ENCODE data around the gene TBCB. TPM values are rescaled to one million over a fixed set of nuclear protein-coding genes. Genes with fewer than 3 reads are reported as not detected.
"Not testable (repeated sequence)": the region's sequence is repeated elsewhere in the genome, so short reads cannot be mapped to it uniquely, and the experiment has no call there.

TBCB gene, protein sequence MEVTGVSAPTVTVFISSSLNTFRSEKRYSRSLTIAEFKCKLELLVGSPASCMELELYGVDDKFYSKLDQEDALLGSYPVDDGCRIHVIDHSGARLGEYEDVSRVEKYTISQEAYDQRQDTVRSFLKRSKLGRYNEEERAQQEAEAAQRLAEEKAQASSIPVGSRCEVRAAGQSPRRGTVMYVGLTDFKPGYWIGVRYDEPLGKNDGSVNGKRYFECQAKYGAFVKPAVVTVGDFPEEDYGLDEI
- 212 and 217 TPM in 2 replicates for total RNA-seq (2014; rRNA removed; shearing (Covaris generic))

DNA sequence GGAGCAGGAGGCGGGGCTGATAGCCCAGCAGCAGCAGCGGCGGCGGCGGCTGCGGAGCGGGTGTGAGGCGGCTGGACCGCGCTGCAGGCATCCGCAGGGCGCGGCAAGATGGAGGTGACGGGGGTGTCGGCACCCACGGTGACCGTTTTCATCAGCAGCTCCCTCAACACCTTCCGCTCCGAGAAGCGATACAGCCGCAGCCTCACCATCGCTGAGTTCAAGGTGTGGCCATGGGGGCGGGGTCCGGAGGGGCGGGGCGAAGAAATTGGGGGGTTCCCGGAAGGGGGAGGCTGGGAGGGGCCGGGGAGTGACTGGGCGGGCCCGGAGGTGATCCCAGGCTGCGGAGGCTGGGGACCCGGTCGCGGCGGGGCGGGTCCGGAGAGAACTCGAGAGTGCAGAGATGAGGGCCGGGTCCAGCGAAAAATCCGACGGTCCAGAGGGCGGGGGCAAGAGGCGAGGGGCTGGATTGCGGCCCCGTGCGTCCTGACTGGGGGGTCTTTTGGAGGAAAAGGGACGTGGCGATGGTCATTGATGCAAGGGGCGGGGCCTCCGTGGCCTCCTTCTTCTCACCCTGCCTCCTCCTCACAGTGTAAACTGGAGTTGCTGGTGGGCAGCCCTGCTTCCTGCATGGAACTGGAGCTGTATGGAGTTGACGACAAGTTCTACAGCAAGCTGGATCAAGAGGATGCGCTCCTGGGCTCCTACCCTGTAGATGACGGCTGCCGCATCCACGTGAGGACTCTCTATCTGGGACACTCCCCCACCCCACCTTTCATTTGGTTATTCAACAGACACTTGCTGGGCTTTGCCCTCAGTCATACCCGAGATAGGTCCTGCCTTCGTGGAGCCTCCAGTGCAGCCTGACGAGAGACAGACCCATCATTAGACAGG is at the start of gene TBCB:
Gene TBCB (plus strand): TSS at position 16 of the 891 bp plus-strand sequence. CDS start 93 bp downstream, at position 109.
- H3K36me3 ChIP-seq, result peaks cover 16% of the 10 kb centered on the region

DNA sequence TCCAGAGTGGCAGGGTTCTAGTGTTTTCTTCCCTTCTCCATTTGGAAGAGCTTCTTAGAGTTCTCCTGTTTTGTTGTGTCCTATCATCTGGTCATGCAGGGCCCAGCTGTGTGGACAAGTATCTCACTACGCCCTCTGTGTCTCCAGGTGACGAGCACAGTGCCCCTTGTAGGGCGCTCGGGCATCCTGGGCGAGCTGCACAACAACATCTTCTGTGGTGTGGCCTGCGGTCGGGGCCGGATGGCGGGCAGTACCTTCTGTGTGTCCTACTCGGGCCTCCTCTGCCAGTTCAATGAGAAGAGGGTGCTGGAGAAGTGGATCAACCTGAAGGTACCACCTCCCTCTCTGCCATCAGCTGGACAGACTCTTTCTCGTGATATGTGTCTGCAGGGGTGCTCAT is 47.6 kb upstream of the TBCB start:
- H3K9me3 ChIP-seq (replicated peaks), result no peaks in the 10 kb centered on the region
- H3K4me3 ChIP-seq, result no peak overlapping the region
- H3K27me3 ChIP-seq, result no peaks in the 10 kb centered on the region
- no peak overlapping the region for H3K27ac ChIP-seq
- DNase-seq, result no peak
- H3K4me1 ChIP-seq, result no peaks in the 10 kb centered on the region
- peaks cover 79% of the 10 kb centered on the region for H3K36me3 ChIP-seq

More for the DNA sequence above, at the start of gene TBCB:
- H3K4me3 ChIP-seq, result peak within 1 kb of the TSS; percentile 65
- H3K9me3 ChIP-seq (replicated peaks), result no peaks in the 10 kb centered on the region
- no peak for DNase-seq
- H3K27ac ChIP-seq, result peak within 1 kb of the TSS; percentile 82
- no peaks in the 10 kb centered on the region for H3K27me3 ChIP-seq
- peaks cover 18% of the 10 kb centered on the region for H3K4me1 ChIP-seq

GRCh38 chr19:36068810-36069499 is 46.3 kb upstream of the TBCB start:
- peaks cover 78% of the 10 kb centered on the region for H3K36me3 ChIP-seq
- H3K4me3 ChIP-seq; H3K4me1 ChIP-seq; H3K27ac ChIP-seq; DNase-seq; H3K9me3 ChIP-seq (replicated peaks); H3K27me3 ChIP-seq: not testable (repeated sequence)

GRCh38 chr19:36072081-36072480 is 43.2 kb upstream of the TBCB start:
- DNase-seq, result no peak
- Histone ChIP-seq H3K4me3 (no peak overlapping the region), H3K4me1 (no peaks in the 10 kb centered on the region), H3K36me3 (peaks cover 76% of the 10 kb centered on the region), H3K27ac (no peak overlapping the region), H3K9me3 (replicated peaks) (no peaks in the 10 kb centered on the region), H3K27me3 (no peaks in the 10 kb centered on the region)

DNA sequence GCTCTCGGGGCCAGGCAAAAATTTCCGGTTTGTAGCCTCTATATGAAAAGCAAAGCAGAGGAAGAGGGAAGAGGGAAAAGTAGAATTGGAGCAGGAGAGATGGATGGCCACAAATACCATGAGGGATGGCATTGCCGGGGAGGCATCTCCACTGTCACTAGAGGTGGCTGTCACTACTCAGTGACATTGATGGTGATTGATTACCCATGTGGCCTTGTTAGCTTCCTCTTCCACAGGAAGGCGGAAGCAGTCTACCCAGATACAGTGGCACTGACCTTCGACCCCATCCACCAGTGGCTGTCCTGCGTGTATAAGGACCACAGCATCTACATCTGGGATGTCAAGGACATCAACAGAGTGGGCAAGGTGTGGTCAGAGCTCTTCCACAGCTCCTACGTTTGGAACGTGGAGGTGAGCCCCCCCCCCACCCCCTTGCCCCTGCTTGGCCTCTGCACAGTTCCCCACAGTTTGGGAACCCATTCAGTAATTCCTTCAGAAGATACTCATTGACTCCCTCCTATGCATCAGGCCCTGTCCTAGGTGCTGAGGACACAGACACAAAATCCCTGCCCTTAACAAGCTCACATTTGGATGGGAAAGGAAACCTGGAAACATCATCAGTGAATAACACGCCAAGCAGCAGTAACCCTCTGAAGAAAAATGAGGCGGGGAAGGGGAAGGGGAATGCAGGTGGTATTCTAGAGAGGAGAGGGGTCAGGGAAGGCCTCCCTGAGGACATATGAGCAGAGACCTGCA is 42.0 kb upstream of the TBCB start:
- no peak for DNase-seq
- Histone ChIP-seq H3K27ac (no peak overlapping the region), H3K36me3 (peaks cover 69% of the 10 kb centered on the region), H3K27me3 (no peaks in the 10 kb centered on the region), H3K4me1 (no peaks in the 10 kb centered on the region), H3K9me3 (replicated peaks) (no peaks in the 10 kb centered on the region), H3K4me3 (no peak overlapping the region)

DNA sequence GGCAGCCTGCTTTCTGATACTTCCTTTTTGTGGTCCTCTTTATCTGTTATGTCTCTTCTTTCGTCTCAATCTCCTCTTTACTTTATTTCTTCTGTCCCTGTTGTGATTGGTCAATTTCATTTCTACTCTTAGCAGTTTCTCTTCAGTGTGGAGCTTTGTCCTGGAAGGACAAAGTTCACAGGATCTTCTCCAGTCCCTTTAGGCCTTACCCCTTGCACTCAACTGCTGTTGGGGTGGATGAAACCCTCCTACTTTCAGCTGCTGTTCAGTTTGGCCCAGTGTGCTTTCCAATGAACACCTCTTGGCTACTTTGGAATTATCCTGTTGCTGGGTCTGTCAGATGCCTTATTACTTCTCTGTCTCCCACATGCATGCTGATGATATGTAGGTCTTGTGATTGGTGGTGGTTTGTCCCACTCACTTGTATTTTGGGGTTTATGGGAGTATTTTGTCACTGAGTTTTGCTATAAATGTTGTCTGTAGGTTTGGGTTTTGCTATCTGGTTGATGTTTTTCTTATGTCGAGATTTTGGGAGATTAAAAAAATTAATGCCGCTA is 35.8 kb upstream of the TBCB start:
- Histone ChIP-seq H3K4me3 (no peak overlapping the region), H3K27me3 (no peaks in the 10 kb centered on the region), H3K36me3 (peaks cover 70% of the 10 kb centered on the region), H3K27ac (no peak overlapping the region), H3K4me1 (no peaks in the 10 kb centered on the region), H3K9me3 (replicated peaks) (no peaks in the 10 kb centered on the region)
- no peak for DNase-seq

DNA sequence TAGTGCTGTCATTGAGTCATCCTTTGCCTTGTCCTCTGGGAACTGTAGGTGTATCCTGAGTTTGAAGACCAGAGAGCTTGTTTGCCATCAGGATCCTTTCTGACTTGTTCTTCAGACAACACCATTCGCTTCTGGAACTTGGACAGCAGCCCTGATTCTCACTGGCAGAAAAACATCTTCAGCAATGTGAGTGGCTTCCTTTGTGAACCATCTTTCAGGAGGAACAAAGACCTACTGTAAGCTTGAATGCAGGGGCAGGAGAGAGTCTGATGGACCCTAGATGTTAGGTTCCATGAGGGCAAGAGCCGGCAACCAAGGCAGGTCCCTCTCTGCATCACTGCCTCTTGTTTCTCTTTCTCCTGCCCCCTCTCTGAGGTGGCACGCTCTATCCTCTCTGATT is 33.9 kb upstream of the TBCB start:
- H3K4me3 ChIP-seq, result no peak overlapping the region
- H3K4me1 ChIP-seq, result no peaks in the 10 kb centered on the region
- no peaks in the 10 kb centered on the region for H3K27me3 ChIP-seq
- DNase-seq, result no peak
- H3K9me3 ChIP-seq (replicated peaks), result no peaks in the 10 kb centered on the region
- H3K36me3 ChIP-seq, result peaks cover 72% of the 10 kb centered on the region
- H3K27ac ChIP-seq, result no peak overlapping the region

DNA sequence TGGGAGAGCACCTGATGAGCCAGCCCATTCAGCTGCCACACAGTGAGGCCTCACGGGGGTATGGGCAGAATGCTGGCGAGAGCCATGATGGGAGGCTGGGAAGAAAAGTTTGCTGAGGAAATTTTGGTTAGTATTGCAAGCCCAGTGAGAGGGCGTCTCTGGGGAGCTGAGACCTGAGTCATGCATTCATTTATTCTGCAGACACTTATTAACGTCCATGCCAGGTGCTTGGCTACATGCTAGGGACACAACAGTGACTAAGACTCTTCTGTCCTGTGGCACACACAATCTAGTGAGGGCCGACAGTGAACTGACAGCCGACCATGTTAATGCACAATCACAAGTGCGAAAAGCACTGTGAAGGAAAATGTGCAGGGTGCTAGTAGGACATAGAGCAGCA is 33.4 kb upstream of the TBCB start:
- Histone ChIP-seq H3K36me3 (peaks cover 73% of the 10 kb centered on the region), H3K27ac (no peak overlapping the region), H3K9me3 (replicated peaks) (no peaks in the 10 kb centered on the region), H3K4me1 (no peaks in the 10 kb centered on the region), H3K4me3 (no peak overlapping the region), H3K27me3 (no peaks in the 10 kb centered on the region)
- no peak for DNase-seq

- Histone ChIP-seq H3K36me3 (peaks cover 77% of the 10 kb centered on the region), H3K9me3 (replicated peaks) (no peaks in the 10 kb centered on the region), H3K4me1 (no peaks in the 10 kb centered on the region), H3K27me3 (no peaks in the 10 kb centered on the region), H3K27ac (no peak overlapping the region), H3K4me3 (no peak overlapping the region)
- no peak for DNase-seq
Measured at GRCh38 chr19:36082916-36083315, 32.4 kb upstream of the TBCB start.

GRCh38 chr19:36084231-36085009 is 30.8 kb upstream of the TBCB start:
- Histone ChIP-seq H3K4me3 (no peak overlapping the region), H3K36me3 (peaks cover 85% of the 10 kb centered on the region), H3K9me3 (replicated peaks) (no peaks in the 10 kb centered on the region), H3K27ac (no peak overlapping the region), H3K4me1 (no peaks in the 10 kb centered on the region), H3K27me3 (no peaks in the 10 kb centered on the region)
- no peak for DNase-seq

- no peak for DNase-seq
- no peaks in the 10 kb centered on the region for H3K4me1 ChIP-seq
- no peaks in the 10 kb centered on the region for H3K27me3 ChIP-seq
- H3K36me3 ChIP-seq, result peaks cover 86% of the 10 kb centered on the region
- H3K27ac ChIP-seq, result no peak overlapping the region
- no peaks in the 10 kb centered on the region for H3K9me3 ChIP-seq (replicated peaks)
- no peak overlapping the region for H3K4me3 ChIP-seq
Measured at GRCh38 chr19:36086326-36086725, 28.9 kb upstream of the TBCB start.

DNA sequence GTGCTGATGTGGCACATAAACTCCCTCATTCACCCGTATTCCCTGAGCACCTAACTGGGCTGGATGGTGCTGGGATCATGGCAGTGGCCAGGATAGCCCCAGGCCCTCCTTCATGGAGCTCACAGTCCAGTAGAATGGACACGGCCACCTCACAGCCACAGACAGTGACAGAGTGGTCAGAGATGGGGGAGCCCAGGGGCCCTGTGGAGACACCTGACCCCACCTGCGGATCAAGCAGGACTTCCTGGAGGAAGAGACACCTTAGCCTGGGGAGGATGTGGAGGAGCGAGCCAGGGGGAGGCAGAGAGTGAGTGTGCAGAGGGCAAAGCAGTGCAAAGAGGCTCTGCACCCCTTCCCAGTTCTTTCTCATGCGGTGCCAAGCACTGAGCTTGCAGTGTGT is 25.4 kb upstream of the TBCB start:
- no peaks in the 10 kb centered on the region for H3K4me1 ChIP-seq
- H3K36me3 ChIP-seq, result peaks cover 87% of the 10 kb centered on the region

DNA sequence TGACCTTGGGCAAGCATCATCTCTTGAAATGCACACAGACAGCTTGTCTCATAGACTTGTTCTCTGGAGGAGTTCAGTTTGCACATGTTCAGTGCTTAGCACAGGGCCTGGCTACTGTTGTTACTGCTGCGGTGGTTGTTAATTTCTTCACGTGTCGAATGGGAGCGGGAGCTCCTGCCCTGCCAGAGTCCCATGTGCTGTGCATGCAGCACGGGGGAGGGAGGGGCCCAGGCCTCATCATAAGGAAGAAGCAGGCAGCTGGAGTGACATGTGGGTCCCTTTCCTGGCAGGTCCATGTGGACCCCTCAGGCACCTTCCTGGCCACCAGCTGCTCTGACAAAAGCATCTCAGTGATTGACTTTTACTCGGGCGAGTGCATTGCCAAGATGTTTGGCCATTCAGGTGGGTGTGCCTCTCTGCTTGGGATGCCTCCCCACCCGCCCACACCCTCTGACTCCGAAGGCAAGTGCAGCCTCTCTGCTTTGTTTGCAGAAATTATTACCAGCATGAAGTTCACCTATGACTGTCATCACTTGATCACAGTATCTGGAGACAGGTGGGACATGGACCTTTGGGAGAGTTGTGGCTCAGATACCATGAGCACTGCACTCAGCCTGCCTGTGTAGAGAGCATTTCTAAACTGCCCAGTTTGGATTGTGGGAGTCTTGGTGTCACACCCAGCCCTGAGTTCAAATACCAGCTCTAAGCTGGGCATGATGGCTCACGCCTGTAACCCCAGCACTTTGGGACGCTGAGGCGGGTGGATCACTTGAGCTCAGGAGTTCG is 24.2 kb upstream of the TBCB start:
- Histone ChIP-seq H3K36me3 (peaks cover 90% of the 10 kb centered on the region), H3K27me3 (no peaks in the 10 kb centered on the region), H3K4me3 (no peak overlapping the region), H3K4me1 (no peaks in the 10 kb centered on the region), H3K27ac (no peak overlapping the region), H3K9me3 (replicated peaks) (no peaks in the 10 kb centered on the region)
- no peak for DNase-seq

More for the DNA sequence above, 25.4 kb upstream of the TBCB start:
- no peak overlapping the region for H3K27ac ChIP-seq
- H3K9me3 ChIP-seq (replicated peaks), result no peaks in the 10 kb centered on the region
- no peak for DNase-seq
- no peaks in the 10 kb centered on the region for H3K27me3 ChIP-seq
- no peak overlapping the region for H3K4me3 ChIP-seq

Measured in SJCRH30 (cell line).